Stimulated activated CD8-positive, alpha-beta memory T cell treated with anti-CD3 and anti-CD28 coated beads, Interleukin-12 subunit alpha, Interleukin-12 subunit beta, amount 100 ng/mL, for 4 hours (primary cell): ENCODE results near the gene LRP1.
"Not testable (repeated sequence)": the region's sequence is repeated elsewhere in the genome, so short reads cannot be mapped to it uniquely, and the experiment has no call there.

Experiments
- DNase-seq: peaks from one replicate; pipeline ENCODE4 v3.0.0-alpha.2; 2020; ENCODE audit warnings: low read depth

Gene LRP1

DNA sequence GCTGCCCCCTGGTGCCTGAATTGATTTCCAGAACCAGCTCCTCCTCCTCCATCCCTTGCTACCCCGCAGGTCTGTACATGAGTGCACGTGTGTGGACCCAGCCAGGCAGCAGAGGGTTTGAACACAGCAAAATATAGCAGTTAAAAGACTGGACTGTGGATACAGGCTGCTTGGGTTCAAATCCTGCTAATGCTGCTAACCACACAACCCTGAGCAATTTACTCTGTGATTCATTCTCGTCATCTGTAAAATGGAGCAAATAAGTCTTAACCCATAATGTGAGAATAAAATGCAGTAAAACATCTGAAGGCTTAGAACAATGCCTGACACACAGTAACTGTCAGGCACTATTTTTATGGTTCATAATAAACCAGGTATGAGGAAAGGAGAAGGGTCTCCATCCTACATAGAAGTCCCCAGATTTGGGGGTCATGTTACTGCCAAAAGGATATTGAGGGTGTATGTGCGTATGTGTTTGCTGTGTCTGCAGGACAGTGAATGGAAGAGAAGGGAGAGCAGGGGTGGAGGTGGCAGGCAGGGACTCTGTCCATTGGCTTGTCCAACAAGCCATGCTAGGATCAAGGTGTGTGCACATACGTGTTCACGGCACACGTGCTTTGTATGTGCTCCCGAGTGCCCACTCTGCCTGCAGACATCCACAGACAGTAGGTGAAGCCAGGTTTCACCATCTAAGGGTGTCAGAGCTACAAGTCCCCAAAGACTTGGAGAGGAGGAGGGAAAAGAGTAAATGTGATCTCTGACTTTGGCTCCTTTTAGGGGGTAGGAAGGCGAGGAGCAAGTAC, 15.6 kb upstream of the LRP1 start:
- no peak for DNase-seq

DNA sequence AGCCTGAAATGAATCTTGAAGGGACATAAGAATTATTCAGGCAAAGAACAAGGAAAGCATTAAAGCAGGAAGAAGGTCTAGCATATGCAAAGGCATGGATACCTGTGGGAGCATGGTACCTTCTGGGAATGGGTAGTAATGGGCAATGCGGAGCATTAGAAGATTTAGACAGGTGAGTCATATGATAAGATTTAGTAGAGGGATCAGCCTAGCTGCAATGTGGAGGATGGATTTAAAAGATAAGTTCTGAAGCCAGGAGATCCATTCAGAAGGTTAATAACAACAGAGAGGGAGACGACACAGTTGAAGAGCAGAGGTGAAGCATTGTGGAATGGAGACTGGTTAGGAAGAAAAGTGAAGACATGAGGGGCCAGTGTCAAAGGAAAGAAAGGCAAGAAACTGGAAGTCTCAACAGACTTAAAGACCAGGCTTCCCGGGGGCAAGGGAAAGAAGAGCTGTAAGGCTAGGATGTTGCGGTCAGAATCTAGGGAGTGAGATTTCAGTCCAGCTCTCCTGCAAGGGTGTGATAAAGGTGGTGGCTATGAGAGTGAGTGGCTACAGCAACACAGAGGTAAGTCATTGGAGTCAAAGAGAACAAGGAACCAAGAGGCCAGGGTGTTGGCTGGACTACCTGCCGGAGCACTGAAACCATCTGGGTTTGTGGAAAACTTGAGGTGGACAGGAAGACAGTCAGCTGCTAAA, 11.6 kb upstream of the LRP1 start:
- DNase-seq, result no peak

DNA sequence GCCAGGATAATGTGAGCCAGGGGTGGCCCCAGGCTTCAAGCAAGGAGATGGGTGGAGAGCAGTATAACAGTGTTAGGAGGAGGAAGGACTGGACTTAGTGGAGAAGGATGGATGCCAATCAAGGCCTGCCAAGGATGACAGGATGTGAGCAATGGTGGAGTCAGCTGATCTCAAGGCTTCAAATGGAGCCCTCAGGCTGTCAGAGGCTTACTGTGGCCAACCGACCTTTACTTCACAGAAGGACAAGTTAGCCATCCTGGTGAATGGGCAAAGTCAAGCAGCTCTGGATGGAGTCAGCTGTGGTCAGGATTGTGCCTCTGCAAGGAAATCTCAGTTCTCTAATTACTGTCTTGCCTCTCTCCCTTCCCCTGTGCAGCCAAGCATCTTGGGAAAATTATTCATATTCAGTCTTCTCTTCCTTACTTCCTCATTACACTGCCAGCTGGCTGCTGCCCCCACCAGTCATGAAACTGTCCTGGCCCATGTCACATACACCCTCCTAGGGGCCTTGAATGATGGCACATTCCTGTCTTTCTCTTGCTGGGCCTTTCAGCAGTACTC, 9.5 kb upstream of the LRP1 start:
- DNase-seq, result no peak

DNA sequence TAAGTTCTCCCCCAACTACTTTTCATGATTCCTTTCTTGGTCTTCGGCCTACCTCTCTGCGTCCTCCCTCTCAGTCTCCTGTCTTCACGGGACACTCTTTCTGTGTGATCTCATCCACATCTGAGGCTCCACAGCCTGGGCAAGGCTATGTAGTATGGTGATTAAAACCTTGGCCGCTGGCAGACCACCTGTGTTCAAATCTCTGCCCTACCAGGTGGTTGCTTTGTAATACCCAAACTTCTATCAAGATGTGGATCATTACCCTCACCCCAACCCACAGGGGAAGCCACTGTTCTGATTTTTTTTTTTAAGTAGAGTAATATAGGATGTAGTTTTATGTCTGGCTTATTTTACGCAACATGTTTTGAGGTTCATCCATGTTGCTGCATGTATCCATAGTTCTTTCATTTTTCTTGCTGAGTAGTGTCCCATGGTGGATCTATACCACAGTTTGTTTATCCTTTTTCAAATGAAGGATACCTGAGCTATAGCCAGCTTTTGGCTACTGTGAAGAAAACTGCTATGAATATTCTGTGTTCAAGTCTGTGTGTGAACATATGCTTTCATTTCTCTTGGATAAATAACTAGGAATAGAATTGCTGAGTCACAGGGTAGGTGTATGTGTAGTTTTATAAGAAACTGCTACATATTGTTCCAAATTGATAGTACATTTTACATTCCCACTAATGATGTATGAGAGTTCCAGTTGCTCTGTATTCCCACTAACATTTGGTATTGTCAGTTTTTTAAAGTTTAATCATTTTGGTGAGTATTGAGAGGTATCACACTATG, 8.8 kb upstream of the LRP1 start:
- DNase-seq, result no peak

DNA sequence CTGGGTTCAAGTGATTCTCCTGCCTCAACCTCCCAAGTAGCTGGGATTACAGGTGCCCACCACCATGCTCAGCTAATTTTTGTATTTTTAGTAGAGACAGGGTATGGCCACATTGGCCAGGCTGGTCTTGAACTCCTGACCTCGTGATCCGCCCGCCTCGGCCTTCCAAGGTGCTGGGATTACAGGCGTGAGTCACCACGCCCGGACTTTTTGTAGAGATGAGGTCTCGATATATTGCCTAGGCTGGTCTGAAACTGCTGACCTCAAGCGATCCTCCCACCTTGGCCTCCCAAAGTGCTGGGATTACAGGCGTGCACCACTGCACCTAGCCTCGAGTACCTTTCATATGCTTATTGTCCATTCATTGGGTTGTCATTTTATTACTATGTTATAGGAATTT, 7.6 kb upstream of the LRP1 start:
- DNase-seq, result not testable (repeated sequence)

DNA sequence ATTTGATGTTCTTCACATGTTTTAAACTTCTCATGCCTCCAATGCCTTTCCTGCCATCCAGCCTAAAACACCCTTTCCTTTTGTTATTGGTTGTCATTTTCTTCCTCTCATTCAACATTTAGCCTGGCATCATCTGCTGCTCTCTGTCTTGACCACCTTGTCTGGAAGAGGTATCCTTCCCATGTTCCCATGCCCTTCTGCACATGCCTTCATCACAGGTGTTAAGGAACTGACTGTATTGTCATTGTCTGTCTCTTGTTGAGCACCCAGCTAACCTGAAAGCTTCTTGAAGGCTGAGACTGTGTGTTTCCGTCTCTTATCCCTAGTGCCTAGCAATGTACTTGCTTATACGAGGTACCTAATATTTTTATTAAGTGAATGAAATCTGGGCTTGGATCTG, 4.5 kb upstream of the LRP1 start:
- DNase-seq, result no peak

DNA sequence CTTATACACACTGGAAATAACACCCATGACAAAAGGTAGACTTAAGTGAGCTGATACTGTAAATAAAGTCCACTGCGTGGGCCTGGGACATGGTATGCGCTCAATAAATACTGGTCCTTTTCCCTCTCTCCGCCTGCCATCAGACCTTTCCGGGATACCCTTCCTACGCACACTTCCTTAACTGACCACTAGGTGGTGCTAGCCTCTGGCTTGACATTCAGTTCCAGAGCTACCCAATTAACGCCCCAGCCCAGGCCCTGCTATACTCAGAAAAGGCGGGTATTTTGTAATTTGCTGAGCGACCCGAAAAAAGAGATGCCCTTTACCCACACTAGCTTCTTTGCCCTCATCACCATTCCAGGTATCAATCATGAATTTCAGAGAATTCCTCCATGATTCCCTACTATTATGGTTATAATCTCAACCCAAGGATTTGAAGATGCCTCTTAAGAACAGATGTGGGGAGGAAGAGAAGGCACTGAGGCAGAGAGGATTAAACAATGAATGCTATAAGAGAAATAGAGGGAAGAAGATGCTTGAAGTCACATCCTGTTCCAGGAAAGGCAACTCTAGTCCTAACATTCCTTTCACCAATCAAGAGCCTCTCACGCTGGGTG, 3.9 kb upstream of the LRP1 start:
- peak; percentile 41 for DNase-seq

DNA sequence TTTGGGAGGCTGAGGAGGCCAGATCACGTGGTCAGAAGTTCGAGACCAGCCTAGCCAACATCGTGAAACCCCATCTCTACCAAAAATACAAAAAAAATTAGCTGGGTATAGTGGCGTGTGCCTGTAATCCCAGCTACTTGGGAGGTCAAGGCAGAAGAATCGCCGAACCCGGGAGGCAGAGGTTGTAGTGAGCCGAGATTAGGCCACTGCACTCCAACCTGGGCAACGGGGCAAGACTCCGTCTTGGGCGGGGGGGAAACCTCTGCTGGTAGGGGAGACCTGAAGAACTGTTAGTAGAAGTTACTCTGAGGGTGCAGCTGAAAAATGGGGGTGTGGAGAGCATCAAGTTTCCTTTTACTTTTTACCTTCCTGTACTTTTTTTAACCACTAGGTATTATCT, 2.2 kb upstream of the LRP1 start:
- no peak for DNase-seq

DNA sequence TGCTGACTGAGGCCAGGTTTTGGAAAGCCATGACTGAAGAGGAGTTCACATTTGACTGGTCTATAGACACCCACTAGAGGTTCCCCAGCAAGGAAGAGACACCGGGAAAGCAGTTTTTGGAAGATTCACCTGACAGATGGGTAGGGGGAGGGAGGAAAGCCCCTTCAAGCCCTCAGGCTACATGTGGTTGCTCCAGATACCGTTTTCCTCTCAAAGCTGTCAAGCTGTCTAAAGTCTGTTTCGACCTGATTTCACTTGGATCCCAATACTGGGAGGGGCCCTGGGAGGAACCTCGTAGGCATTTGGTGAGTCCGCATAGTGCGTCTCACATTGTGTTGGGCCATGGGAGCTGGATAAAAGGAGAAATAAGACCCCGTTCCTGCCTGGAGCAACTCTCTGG, 1.7 kb upstream of the LRP1 start:
- no peak for DNase-seq

DNA sequence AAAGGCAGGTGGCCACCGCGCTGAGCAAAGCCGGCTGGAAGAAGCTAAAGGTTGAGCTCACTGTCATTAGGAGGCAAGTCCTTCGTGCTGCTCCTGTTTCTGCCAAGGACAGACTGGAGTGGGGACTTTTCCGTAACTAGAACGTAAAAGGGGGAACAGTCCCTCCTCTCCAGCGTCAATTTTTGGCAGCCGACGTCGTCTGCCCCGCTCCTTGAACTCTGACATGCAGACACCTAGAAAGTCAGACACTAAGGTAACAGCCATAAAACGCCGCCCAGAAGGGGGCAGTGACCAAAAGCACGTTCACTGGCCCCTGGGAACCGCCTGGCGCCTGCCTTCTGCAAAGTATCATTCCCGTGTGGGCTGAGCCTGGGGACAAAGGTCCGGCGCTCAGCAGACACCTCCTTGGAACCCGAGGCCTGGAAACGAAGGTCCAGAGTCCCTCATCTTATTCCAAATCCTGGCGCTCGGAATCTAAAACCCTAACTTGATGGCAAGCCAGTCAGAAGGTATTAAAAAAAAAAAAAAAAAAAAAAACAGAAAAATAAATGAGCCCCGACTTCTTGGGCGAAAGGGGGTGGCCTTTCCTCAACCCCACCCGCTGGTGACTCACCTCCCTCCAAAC, 1.1 kb upstream of the LRP1 start:
- DNase-seq, result peak; percentile 61

DNA sequence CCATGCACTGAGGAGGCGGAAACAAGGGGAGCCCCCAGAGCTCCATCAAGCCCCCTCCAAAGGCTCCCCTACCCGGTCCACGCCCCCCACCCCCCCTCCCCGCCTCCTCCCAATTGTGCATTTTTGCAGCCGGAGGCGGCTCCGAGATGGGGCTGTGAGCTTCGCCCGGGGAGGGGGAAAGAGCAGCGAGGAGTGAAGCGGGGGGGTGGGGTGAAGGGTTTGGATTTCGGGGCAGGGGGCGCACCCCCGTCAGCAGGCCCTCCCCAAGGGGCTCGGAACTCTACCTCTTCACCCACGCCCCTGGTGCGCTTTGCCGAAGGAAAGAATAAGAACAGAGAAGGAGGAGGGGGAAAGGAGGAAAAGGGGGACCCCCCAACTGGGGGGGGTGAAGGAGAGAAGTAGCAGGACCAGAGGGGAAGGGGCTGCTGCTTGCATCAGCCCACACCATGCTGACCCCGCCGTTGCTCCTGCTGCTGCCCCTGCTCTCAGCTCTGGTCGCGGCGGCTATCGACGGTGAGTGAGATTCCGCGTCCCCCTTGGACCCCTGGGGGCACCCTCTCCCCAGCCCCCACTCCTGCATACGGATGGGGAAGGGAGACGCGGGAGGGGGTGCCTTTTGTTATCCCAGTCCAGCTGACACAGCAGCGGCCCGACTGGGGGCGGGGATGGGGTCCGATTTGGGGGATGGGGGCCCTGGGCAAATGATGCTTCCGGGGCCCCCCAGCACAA, 400 bp downstream of the LRP1 start:
- DNase-seq, result no peak

DNA sequence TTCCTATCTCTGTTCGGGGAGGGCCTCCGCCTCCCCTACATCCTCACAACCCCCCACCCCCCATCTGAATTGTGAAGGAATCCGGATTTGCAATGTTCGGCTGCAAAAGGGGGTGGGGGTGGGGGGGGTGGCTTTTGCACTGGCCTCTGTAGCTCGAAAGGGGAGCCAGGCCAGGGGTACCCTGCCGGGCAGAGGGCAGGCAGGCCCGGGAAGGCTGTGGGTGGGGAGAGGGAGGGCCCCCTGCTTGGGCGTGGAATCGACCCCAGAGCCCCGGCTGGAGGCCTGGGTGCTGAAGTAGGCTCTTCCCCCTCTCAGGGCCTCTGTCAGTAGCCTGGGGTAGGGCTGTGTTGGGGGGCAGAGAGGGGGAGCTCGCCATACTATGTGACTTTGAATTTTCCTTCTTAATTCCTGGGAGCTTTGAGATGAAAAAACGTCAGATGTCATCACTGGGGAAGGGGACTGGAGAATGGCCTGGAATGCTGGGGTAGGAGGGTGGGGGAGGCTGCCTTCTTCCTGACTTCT, 1.1 kb downstream of the LRP1 start:
- DNase-seq, result no peak

DNA sequence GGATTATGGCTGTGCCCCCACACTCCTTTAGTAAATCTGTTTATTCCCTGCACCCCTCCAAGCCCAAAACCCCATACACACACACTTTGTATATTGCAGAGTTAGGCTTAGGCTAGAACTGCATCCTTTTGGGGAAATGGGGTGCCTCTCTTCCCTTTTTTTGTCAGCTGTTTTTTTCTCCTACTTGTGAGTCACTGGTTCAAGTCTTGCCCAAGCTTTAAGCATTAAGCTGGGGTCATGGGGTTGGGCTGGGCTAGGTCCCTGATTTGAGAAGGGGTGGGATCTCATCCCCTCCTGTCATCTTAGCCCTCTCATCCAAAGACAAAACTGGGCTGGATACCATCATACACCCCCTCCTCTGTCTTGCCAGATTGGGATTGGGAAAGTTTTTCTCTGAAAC, 1.6 kb downstream of the LRP1 start:
- no peak for DNase-seq

DNA sequence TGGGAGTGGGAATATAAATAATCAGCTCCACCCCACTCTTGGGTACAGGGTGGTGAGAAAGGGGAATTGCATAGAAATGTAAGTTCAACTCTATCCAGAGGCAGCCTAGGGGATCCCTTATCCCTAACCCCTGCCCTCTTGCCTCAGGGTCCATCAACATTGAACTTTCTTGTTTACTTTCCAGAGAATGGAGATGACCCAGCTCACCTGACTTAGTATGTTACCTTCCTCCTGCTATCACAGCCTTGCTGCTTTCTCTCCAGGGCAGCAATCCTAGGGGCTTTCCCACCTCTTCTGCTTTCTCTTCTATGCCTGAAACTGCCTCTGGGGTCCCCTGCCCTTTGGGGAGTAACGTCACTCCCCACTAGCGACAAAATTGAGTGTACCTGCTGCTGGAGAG, 2.7 kb downstream of the LRP1 start:
- DNase-seq, result no peak

DNA sequence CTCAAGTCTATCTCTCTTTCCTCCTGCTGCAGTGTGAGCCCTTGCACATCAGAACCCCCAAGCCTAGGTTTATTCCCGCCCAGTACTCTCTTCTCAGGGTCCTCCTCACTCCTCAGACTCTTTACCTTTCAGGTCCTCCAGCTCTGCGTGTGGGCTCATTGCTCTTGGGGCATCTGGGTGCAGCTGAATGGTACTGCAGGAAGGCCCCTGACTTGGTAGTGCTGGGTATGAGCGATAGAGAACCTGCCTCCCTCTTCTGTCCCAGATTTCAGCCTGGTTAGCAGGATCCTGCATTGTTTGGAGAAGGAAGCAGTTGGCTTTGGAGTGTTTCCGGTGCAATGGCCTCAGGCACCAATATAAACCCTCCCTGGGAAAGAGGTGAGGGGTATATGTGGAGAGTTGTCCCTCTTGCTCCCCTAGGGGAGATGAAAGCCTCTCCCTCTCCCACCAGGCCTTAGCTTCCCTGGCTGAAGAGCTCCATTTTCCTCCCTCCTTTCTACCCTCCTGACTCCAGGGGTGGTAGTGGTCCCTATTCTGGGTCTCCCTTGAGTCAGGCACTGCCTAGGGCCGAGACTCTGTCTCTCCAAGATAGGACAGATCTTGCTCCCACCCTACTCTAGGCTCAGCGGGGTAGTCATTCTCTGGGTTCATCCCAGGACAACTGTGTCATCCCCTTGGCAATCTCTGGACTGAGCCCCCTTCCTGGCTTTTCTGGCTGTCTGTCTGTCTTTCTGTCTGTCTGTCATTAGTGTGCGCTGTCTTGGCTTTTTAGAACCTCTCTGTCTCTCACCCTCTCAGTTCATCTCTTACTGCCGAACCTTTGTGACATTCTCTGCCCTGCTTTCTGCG, 3.8 kb downstream of the LRP1 start:
- DNase-seq, result no peak

DNA sequence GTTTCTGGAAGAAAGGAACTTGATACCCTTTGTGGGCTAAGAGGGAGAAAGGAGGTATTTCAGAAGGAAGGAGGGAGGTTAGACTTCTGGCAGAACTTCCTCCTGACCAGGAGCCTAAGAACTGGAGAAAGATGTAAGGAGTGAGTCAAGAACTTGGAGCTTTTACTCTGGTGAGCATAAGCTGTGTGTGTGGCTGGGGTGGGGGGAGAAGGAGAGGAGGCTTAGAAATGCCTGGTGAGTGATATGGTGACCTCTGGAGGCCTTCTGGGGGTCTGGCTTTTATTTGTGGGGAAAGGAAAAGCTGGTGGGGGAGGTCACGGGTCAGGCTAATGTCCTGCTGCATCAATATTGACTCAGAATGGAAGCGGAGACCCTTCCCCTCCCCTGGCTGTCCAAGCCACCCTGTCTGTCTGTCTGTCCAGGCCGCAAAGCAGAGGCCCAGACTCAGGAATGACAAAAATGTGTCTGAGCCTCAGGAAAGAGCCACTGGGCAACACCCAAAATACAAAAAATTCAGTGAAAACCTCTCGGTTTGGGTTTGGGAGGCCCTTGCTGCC, 4.8 kb downstream of the LRP1 start:
- no peak for DNase-seq

DNA sequence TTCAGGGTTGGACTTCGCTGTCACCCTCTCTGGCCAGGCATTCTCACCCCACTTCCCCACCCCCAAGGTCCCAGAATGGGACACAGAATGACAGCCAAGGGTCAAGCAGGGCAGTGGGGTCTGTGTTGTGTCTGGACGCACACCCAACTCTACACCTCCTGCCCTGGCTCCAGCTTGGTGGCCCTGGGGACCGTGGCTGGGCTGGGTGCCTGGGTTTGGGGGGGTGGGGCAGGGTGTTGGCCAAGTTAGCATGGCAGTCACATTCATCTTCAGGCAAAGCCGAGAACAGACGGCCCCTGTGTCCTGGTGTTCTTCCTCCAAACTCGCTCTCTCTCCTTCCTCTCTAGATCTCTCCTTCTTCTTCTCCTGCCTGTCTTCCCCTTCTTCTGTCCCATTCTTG, 5.6 kb downstream of the LRP1 start:
- DNase-seq, result no peak

DNA sequence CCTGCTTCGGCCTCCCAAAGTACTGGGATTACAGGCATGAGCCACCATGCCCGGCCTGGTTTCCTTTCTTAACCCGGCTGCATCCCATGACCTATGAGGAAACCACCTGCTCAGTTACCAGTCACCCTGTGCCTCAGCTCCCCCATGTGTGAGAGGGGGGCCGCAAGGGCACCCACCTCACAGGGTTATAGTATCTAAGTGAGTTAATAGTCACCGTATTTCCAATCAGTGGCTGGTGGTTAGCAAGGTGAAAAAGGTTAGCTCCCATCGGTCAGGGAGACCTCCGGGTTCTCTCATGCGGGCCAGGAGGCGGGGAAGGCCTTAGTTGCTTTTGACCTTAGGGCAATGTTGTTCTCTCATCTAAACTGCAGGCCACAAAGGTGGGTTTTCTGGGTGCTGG, 6.7 kb downstream of the LRP1 start:
- DNase-seq, result no peak

DNA sequence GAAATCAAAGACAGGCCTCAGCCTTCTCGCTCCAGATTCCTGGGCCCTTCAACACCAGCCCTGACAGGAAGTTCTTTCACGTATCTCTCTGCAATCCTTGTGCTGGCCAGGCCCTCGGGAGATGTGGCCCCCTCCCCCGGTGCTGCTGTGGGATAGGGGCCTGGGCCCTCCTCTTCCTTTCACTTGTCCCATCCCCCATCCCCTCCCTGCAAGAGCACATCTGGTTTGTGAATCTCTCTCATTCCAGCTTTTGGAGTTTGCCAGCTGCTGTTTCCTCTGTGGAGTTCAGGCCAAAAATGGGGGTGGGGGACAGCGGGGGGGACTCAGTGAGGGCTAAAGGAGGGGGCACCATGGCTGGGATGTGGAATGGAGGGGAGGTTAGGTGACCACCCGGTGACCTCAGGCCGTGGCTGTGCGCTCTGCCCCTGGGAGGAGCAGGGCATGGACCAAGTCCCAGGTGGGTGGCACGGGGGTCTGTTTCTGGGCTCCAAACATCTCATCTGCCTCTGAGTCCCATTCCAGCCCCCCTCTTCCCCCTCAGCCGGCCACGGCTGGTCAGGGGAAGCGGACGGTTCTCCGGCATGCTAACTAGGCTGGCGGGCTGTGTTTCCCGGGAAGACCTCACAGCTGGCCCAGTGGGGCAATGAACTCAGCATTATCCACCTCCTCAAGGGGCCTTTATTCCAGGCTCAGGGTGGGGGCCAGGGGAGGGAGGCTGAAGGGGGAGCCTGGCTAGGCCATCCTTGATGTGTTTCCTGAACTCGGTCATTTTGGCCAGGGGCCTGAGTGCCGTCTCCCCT, 7.4 kb downstream of the LRP1 start:
- no peak for DNase-seq
